ENCODE measurements around the gene LYL1. TPM values are rescaled to one million over a fixed set of nuclear protein-coding genes. Genes with fewer than 3 reads are reported as not detected.

LYL1 gene
- total and polyA plus RNA-seq, 2 donors (not counting 3 experiments of a cell fraction or from before 2014, with no cell fraction given): 74.4 to 87.3 TPM

- no peaks in the 10 kb centered on the region for H3K27me3 ChIP-seq (ENCODE audit: control insufficient read depth in 2 of 2, insufficient read depth in 2 of 2, low read length in 2 of 2)
- peaks cover 9% of the 10 kb centered on the region for H3K4me1 ChIP-seq (ENCODE audit: control insufficient read depth, extremely low read depth, insufficient read depth, low read length)
- DNase-seq (ENCODE audit: low read depth, low spot score): no peak
- no peaks in the 10 kb centered on the region for H3K9me1 ChIP-seq (replicated peaks; ENCODE audit: control insufficient read depth, extremely low read depth, insufficient read depth, low read length)
- H4K20me1 ChIP-seq (replicated peaks; ENCODE audit: control insufficient read depth, extremely low read depth, insufficient read depth, low read length): no peaks in the 10 kb centered on the region
- FAIRE-seq: no peak
- H3K79me2 ChIP-seq (ENCODE audit: control insufficient read depth, insufficient read depth, low read length): peaks cover 76% of the 10 kb centered on the region
- H2AFZ ChIP-seq (ENCODE audit: low read depth, low read length): no peak overlapping the region
- dilution Hi-C loops (cut with MboI; ENCODE audit: extremely low pct_ligation_motif_present, low sequenced_read_pairs) (no loop called here), intact Hi-C loops (cut with micrococcal nuclease) (no loop called here)
- no TSS peak for BruUV-seq (replicated peaks)
- CTCF ChIA-PET: interaction anchor here (1.5 to 2.1 kb wide), 2 partner anchors 12 to 30 kb away, joined by 4 to 7 read pairs; partner anchors contain the start of genes IER2 and STX10
- no peak overlapping the region for H3K4me3 ChIP-seq (replicated peaks in 1 of 3; ENCODE audit: insufficient read depth in 1 of 3, low read depth in 1 of 3, low read length in 3 of 3)
- no peak overlapping the region for H3K9ac ChIP-seq (replicated peaks; ENCODE audit: extremely low read depth, insufficient read depth, low read length)
- H3K36me3 ChIP-seq (ENCODE audit: control insufficient read depth in 2 of 2, extremely low read depth in 1 of 2, insufficient read depth in 2 of 2, low read length in 2 of 2): peaks cover 0 to 7% of the 10 kb centered on the region in 2 experiments
- TF ChIP-seq POLR2AphosphoS5 (IDR thresholded peaks at IDR 0.05; ENCODE audit: insufficient read depth, low read depth, low read length) (no peak), MYC (IDR thresholded peaks at IDR 0.05; ENCODE audit: low read depth, low read length) (no peak), JUN (IDR thresholded peaks at IDR 0.05; ENCODE audit: borderline replicate concordance, insufficient read depth, insufficient read length, low read depth) (no peak), FOS (IDR thresholded peaks at IDR 0.05; ENCODE audit: borderline replicate concordance, insufficient read depth, low read length) (no peak), EZH2 (IDR thresholded peaks at IDR 0.05; ENCODE audit: borderline replicate concordance, low read depth, low read length, severe bottlenecking) (no peak), GATA2 (IDR thresholded peaks at IDR 0.05; ENCODE audit: insufficient read depth, insufficient read length, low read depth, low read length) (no peak), MAX (IDR thresholded peaks at IDR 0.05; ENCODE audit: insufficient read depth, insufficient read length) (no peak), POLR2A (IDR thresholded peaks at IDR 0.05; ENCODE audit: low read depth, low read length) (no peak)
- TF ChIP-seq, protein P1, sequence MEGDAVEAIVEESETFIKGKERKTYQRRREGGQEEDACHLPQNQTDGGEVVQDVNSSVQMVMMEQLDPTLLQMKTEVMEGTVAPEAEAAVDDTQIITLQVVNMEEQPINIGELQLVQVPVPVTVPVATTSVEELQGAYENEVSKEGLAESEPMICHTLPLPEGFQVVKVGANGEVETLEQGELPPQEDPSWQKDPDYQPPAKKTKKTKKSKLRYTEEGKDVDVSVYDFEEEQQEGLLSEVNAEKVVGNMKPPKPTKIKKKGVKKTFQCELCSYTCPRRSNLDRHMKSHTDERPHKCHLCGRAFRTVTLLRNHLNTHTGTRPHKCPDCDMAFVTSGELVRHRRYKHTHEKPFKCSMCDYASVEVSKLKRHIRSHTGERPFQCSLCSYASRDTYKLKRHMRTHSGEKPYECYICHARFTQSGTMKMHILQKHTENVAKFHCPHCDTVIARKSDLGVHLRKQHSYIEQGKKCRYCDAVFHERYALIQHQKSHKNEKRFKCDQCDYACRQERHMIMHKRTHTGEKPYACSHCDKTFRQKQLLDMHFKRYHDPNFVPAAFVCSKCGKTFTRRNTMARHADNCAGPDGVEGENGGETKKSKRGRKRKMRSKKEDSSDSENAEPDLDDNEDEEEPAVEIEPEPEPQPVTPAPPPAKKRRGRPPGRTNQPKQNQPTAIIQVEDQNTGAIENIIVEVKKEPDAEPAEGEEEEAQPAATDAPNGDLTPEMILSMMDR (IDR thresholded peaks at IDR 0.05; ENCODE audit: extremely low read depth in 1 of 2, insufficient read depth in 1 of 2, low read depth in 1 of 2, low read length in 2 of 2): no peak
- no peak overlapping the region for H3K4me2 ChIP-seq (ENCODE audit: insufficient read depth, low read length)
- POLR2A ChIA-PET: interaction anchor here (0.6 kb wide), 1 partner anchor 40 kb away, joined by 3 read pairs; no protein-coding TSS in a partner anchor
- no peaks in the 10 kb centered on the region for H3K9me3 ChIP-seq (replicated peaks; ENCODE audit: control insufficient read depth, insufficient read depth, low read length)
- no peak overlapping the region for H3K27ac ChIP-seq (ENCODE audit: insufficient read depth, low read depth, low read length)
Measured at GRCh38 chr19:13120817-13121216, 18.2 kb upstream of the LYL1 start.

Measured in endothelial cell of umbilical vein (primary cell).